Skeletal muscle satellite cell (primary cell): Measurements from ENCODE around the gene ATP5ME.
"Not testable (repeated sequence)": the region's sequence is repeated elsewhere in the genome, so short reads cannot be mapped to it uniquely, and the experiment has no call there.

ENCODE experiments used
- H3K27me3 ChIP-seq: 2 replicates; pipeline ENCODE4 v1.7.0; 2013; ENCODE audit warnings: low read length; ENCODE audit not compliant: control insufficient read depth, insufficient read depth
- H3K36me3 ChIP-seq: 2 replicates; pipeline ENCODE4 v1.7.0; 2013; ENCODE audit warnings: mild to moderate bottlenecking, control low read depth, low read length; ENCODE audit not compliant: insufficient read depth
- H3K4me1 ChIP-seq: 2 replicates; pipeline ENCODE4 v1.7.0; 2013; ENCODE audit warnings: low read length; ENCODE audit not compliant: control insufficient read depth, insufficient read depth
- H3K4me2 ChIP-seq: 2 replicates; pipeline ENCODE4 v1.7.0; 2013; ENCODE audit warnings: mild to moderate bottlenecking, low read length
- H3K4me3 ChIP-seq: 2 replicates; pipeline ENCODE4 v1.7.0; 2013; ENCODE audit warnings: low read length
- H3K9ac ChIP-seq: 2 replicates; pipeline ENCODE4 v1.7.0; 2013; ENCODE audit warnings: mild to moderate bottlenecking, low read depth, low read length, moderate library complexity
- H3K9me3 ChIP-seq: replicated peaks from 2 replicates; pipeline ENCODE4 v1.7.0; 2013; ENCODE audit warnings: mild to moderate bottlenecking, control low read depth, low read length

Gene ATP5ME

GRCh38 chr4:710916-711315 lies 36.8 kb upstream of the ATP5ME start:
- Histone ChIP-seq H3K36me3 (peaks cover 10% of the 10 kb centered on the region), H3K4me1 (peaks cover 25% of the 10 kb centered on the region), H3K4me3 (no peak overlapping the region), H3K9me3 (no peaks in the 10 kb centered on the region), H3K4me2 (peak overlapping the region; percentile 70), H3K9ac (peak overlapping the region; percentile 39), H3K27me3 (no peaks in the 10 kb centered on the region)

GRCh38 chr4:710116-710515 lies 36.0 kb upstream of the ATP5ME start:
- Histone ChIP-seq H3K9me3 (no peaks in the 10 kb centered on the region), H3K4me1 (peaks cover 27% of the 10 kb centered on the region), H3K4me2 (peak overlapping the region; percentile 70), H3K27me3 (no peaks in the 10 kb centered on the region), H3K9ac (peak overlapping the region; percentile 39), H3K4me3 (peak overlapping the region; percentile 36), H3K36me3 (peaks cover 10% of the 10 kb centered on the region)

- Histone ChIP-seq H3K4me3 (no peak overlapping the region), H3K27me3 (no peaks in the 10 kb centered on the region), H3K4me2 (peak overlapping the region; percentile 70), H3K4me1 (peaks cover 28% of the 10 kb centered on the region), H3K9ac (no peak overlapping the region), H3K36me3 (peaks cover 5% of the 10 kb centered on the region), H3K9me3 (no peaks in the 10 kb centered on the region)
These were observed 35.3 kb upstream of the ATP5ME start for GRCh38 chr4:709348-709747.

GRCh38 chr4:708631-708933 lies 34.5 kb upstream of the ATP5ME start:
- no peak overlapping the region for H3K9ac ChIP-seq
- peak overlapping the region; percentile 66 for H3K4me2 ChIP-seq
- H3K36me3 ChIP-seq, result no peaks in the 10 kb centered on the region
- peak overlapping the region; percentile 39 for H3K4me3 ChIP-seq
- H3K4me1 ChIP-seq, result peaks cover 28% of the 10 kb centered on the region
- H3K27me3 ChIP-seq, result no peaks in the 10 kb centered on the region
- H3K9me3 ChIP-seq, result no peaks in the 10 kb centered on the region

- Histone ChIP-seq H3K4me1 (peaks cover 28% of the 10 kb centered on the region), H3K9ac (no peak overlapping the region), H3K9me3 (no peaks in the 10 kb centered on the region), H3K36me3 (no peaks in the 10 kb centered on the region), H3K4me2 (peak overlapping the region; percentile 66), H3K4me3 (peak overlapping the region; percentile 39), H3K27me3 (peaks cover 3% of the 10 kb centered on the region)
These were observed 34.0 kb upstream of the ATP5ME start for GRCh38 chr4:707929-708630.

- Histone ChIP-seq H3K4me1 (peaks cover 28% of the 10 kb centered on the region), H3K36me3 (no peaks in the 10 kb centered on the region), H3K9me3 (no peaks in the 10 kb centered on the region), H3K4me2 (peak overlapping the region; percentile 92), H3K27me3 (peaks cover 3% of the 10 kb centered on the region), H3K9ac (peak overlapping the region; percentile 100), H3K4me3 (peak overlapping the region; percentile 91)
These were observed 32.9 kb upstream of the ATP5ME start for GRCh38 chr4:706834-707598.

GRCh38 chr4:706083-706633 lies 32.1 kb upstream of the ATP5ME start:
- H3K36me3 ChIP-seq, result not testable (repeated sequence)

GRCh38 chr4:705278-706082 lies 31.4 kb upstream of the ATP5ME start, which contains the start of gene PCGF3:
Gene PCGF3 (plus strand): TSS chr4:705832. CDS start chr4:733681, 27,849 bp downstream.
- Histone ChIP-seq H3K4me1 (peaks cover 28% of the 10 kb centered on the region), H3K27me3 (peaks cover 3% of the 10 kb centered on the region), H3K9me3 (no peaks in the 10 kb centered on the region), H3K4me2 (peak within 1 kb of the TSS; percentile 94), H3K36me3 (no peaks in the 10 kb centered on the region), H3K9ac (peak within 1 kb of the TSS; percentile 100), H3K4me3 (peak within 1 kb of the TSS; percentile 91)

More at GRCh38 chr4:706083-706633, 32.1 kb upstream of the ATP5ME start:
- Histone ChIP-seq H3K4me2 (peak overlapping the region; percentile 92), H3K4me1 (peaks cover 28% of the 10 kb centered on the region), H3K4me3 (peak overlapping the region; percentile 91), H3K9ac (peak overlapping the region; percentile 100)
- H3K27me3 ChIP-seq, H3K9me3 ChIP-seq: not testable (repeated sequence)

GRCh38 chr4:704971-705277 lies 30.8 kb upstream of the ATP5ME start:
- peaks cover 24% of the 10 kb centered on the region for H3K4me1 ChIP-seq
- H3K36me3 ChIP-seq, result no peaks in the 10 kb centered on the region
- H3K27me3 ChIP-seq, result peaks cover 3% of the 10 kb centered on the region
- peak overlapping the region; percentile 91 for H3K4me3 ChIP-seq
- peak overlapping the region; percentile 94 for H3K4me2 ChIP-seq
- H3K9ac ChIP-seq, result peak overlapping the region; percentile 77
- H3K9me3 ChIP-seq, result no peaks in the 10 kb centered on the region

- Histone ChIP-seq H3K4me1 (peaks cover 23% of the 10 kb centered on the region), H3K27me3 (peaks cover 3% of the 10 kb centered on the region), H3K9me3 (no peaks in the 10 kb centered on the region), H3K4me3 (no peak overlapping the region), H3K36me3 (no peaks in the 10 kb centered on the region), H3K4me2 (no peak overlapping the region), H3K9ac (no peak overlapping the region)
These were observed 30.3 kb upstream of the ATP5ME start for GRCh38 chr4:704198-704891.
